HG03442 (cell line): ENCODE measurements around the gene PIGU.
"Not testable (repeated sequence)": the region's sequence is repeated elsewhere in the genome, so short reads cannot be mapped to it uniquely, and the experiment has no call there.

Source experiments
- ATAC-seq: cut with Tn5 transposase; IDR thresholded peaks from one replicate; pipeline ENCODE4 v1.9.1; 2021; ENCODE audit warnings: mild to moderate bottlenecking, moderate library complexity; ENCODE audit not compliant: unreplicated experiment

Gene PIGU

DNA sequence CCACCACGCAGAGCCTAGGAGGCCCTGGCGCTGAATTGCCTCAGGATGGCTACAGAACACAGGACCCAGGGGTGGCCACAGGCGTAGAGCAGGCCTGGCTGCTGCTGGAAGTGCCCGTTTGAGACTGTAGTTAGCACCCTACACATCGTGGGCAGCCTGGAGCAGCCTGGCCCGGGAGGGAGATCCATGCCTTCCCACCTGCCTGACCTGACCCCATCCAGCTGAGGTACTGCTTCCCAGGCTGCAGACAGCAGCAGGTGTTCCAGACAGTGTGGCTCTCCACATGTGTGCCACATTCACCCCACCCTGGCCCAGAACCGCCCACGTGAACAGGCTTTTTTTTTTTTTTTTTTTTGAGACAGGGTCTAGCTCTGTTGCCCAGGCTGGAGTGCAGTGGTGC is 139.2 kb downstream of the PIGU start:
- no peak for ATAC-seq

DNA sequence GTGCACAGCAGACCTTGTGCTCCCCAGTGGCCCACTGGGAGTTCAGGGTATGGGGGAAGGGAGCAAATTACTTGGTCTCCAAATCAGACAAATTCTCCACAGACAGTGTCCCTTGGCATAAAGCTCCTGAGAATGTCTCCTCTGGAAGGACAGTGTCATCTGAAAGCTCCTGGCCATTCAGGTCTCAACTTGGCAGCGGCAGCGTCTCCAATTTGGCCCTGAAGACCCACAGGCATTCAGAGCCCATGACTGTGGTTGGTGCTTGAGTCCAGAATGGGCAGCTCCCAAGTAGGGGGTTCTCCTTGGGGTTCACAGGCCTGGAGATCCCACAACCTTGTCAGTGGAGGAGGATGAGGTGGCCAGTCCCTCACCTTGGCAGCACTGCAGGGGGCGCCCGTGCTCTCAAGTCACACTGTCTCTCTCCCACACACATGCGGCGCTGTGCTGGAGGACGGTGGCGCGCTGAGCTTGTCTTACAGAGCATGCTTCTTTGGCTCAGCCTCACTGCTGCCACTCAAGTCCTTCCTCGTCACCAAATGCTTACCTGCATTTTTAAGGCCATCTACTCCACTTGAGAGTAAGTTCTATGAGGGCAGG is 140.0 kb downstream of the PIGU start:
- ATAC-seq = no peak

DNA sequence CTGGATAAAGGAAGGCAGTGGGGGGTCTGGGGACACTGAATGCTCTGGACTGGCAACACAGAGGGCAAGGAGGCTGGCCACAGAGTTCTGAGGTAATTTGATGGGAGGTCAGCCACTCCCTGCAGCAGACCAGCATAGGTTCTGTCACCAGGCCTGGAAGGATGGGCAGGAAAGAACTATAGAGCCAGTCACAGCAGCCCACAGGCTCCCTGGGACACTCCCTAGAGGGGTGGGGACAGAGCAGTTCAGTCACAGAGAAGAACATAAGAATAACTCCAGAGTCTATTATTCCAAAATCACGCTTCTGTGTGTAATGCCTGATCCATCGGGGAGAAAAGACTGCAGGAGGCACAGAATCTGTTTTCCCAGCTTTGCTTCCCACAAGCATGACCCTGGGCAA is 141.0 kb downstream of the PIGU start:
- no peak for ATAC-seq

DNA sequence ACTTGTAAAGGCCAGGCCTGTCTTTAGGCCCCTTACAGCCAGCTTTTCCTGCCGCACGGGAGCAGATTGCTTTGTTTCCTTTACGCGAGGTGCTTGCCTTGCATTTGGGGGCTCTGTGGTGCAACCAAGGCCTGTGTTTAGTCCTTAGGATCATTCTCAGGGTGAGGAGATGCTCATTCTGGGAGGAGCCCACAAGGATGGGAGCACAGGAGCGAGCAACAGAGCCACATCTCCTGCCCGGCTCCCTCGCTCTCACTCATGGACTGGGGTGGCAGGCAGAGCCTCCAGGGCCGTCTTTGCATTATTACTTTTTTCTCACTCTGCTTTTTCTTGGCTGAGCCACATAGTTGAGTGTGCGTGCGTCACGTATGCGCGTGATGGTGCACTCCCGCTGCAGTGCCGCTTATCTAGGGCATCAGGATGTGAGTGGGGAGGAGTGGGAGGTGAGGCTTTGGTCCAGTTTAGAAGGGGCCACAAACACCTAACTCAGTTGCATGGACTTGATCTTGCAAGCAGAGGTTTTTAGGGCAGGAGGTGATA is 141.5 kb downstream of the PIGU start:
- ATAC-seq = no peak

- ATAC-seq = no peak
These were observed 142.3 kb downstream of the PIGU start for GRCh38 chr20:34534391-34535165.

DNA sequence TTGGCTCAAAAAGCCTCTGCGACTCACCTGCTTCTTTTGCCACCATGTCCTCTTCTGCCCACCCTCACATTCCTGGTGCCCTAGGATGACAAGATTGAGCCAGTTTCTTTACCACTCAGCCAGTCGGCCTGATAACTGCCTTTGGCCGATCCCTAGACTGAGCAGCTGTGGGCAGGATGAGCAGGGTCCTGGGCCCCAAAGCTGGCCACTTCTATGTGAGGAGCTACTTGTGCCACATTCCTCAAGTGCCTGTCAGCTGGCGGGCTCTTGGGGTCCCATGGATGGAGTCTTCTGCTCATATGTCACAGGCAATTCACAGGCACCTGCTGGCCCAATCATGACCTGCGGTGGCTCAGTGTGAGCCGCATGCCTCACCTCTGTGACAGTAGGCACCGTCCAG is 144.1 kb downstream of the PIGU start:
- no peak for ATAC-seq

DNA sequence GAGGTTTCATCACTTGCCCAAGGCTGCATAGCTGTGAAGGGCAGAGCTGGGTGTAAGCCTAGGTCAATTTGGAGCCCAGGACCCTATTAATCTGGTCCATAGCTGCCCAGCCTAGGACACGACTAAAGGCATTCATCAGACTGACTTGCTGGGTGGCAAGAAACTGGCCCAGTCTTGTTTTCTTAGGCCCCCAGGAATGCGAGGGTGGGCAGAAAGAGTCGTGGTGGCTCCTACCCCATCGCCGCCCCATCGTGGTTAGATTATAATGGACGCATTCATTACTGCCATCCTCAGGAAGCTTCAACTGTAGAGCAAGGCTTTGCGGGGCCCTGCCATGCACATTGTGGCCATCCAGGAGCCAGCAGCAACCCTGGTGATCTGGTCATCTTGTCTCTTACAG is 144.6 kb downstream of the PIGU start:
- no peak for ATAC-seq

GRCh38 chr20:34531608-34532265 is 145.2 kb downstream of the PIGU start:
- ATAC-seq = no peak

- ATAC-seq = no peak
These were observed 146.6 kb downstream of the PIGU start for GRCh38 chr20:34530342-34530741.

GRCh38 chr20:34529742-34530141 is 147.2 kb downstream of the PIGU start:
- no peak for ATAC-seq

GRCh38 chr20:34528921-34529297 is 148.0 kb downstream of the PIGU start:
- ATAC-seq = no peak

DNA sequence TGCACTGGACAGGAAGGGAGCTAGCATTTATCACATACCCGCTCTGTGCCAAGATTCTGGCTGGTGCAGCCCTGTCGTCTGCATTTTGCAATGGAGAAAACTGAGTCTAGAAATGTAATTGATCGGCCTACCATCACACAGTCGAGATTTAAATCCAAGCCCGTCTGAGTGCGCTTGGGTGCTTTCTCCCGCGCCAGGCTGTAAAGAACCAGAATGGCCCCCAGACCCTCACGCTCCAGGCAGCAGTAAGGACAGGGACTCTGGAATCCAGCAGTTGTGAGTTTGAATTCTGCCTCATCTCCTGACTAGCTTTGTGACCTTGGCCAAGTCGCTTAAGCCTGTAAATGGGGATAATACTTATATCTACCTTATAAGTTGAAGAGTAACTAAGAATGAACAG is 149.9 kb downstream of the PIGU start:
- no peak for ATAC-seq

GRCh38 chr20:34526466-34526865 is 150.4 kb downstream of the PIGU start:
- ATAC-seq = no peak

DNA sequence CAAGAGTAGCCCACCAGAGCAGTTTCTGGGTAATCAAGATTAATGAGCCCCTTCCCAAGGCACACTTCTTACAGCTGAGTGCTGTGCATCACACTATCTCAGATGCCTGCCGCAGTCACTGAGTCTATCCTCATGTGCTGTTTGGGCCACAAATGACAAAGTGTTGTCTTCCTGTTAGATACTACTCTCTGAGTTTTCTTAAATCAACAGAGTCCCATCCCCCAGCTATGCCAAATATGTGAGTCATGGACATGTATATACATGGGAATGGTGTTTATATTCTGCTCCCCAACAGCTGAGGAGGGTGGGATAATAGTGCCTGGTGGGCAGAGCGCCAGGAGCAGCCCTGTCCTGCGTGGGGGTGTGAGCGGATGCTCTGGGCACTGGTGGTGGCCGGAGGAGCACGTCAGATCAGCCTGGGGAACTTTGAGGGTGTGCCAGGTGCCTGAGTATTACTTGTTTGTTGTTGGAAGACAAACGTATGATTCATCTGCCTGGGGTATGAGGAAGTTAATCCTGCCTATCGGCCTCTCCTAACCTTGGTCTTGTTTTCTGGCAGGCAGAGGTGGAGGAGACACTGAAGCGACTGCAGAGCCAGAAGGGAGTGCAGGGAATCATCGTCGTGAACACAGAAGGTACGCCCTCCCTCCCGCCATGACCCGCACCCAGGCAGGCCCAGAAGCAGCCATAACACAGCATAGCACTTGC is 151.0 kb downstream of the PIGU start:
- no peak for ATAC-seq

DNA sequence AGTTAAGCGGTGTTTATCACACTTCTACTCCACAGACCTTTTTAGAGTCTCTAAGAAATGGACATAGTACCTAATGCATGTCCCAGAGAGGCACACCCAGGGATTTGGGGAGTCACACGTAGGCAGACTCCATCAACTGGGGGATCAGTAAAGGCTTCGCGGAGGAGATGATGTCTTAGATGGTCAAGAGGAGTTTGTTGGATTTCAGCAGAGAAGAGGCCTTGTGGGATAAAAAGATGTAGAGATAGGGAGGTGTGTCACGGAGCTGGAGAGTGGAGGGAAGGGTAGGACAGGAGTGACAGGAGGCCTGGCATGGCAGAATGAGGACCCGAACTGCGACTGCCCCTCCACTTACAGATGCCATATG is 151.6 kb downstream of the PIGU start:
- ATAC-seq = no peak

- ATAC-seq = no peak
These were observed 152.5 kb downstream of the PIGU start for GRCh38 chr20:34524426-34524825.

DNA sequence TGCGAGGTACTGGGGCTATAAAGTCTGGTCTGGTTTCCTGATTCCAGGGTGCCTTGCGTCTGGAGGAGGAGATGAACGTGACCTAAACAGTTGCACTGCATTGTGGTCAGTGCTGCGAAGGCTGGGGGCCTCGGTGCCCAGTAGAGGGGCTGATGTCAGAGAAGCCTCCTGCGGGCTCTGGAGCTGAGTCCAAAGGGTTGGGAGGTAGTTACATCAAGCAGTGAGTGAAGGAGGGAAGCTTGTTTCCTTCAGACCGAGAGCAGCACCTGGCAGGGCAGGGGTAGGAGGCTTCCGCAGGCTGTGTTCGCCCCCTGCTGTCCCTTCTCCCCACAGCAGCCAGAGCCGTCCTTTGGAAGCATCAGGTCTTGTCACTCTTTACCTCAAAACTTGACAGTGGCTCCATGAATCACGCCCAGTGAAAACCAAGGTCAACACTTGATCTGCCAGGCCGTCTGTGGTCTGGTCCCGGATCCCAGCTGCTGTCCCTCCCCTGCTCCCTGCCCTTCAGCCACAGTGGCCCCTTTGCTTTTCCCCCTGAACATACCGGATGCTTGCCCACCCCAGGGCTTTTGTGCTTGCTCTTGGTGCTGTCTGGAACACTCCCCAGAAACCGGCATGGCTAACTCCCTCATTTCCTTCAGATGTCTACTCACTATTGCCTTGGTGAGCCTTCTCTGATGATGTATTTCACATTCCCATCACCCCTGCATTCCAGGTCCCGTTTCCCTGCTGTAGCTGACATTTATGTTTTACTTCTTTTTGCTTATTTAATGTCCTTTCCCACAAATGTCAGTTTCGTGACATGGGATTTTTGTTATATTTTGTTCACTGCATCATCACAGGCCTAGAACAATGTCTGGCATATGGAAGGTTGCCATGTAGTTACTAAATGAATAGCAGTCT is 153.7 kb downstream of the PIGU start:
- ATAC-seq = no peak

DNA sequence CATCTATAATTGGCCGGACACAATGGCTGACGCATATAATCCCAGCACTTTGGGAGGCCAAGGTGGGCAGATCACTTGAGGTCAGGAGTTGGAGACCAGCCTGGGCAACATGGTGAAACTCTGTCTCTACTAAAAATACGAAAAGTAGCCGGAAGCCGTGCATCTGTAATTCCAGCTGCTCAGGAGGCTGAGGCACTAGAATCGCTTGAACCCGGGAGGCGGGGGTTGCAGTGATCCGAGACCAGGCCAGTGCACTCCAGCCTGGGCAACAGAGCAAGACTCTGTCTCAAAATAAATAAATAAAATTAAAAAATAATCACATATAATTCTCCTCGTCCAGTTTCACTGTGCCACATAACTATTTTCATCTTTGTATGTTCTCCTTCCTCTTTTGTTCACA is 157.1 kb downstream of the PIGU start:
- not testable (repeated sequence) for ATAC-seq

DNA sequence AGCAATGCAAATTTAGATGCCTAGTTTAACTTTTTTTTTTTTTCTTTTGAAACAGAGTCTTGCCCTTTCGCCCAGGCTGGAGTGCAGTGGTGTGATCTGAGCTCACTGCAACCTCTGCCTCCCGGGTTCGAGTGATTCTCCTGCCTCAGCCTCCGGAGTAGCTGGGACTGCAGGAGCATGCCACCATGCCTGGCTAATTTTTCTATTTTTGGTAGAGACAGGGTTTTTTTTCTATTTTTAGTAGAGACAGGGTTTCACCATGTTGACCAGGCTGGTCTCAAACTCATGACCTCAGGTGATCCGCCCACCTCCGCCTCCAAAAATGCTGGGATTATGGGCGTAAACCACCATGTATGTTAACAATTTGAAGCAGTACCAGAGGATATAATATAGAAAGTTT is 158.0 kb downstream of the PIGU start:
- not testable (repeated sequence) for ATAC-seq

GRCh38 chr20:34517114-34517505 is 159.8 kb downstream of the PIGU start:
- ATAC-seq = no peak
